H9 (cell line): ENCODE results near the gene C11orf91. TPM values are rescaled to one million over a fixed set of nuclear protein-coding genes. Genes with fewer than 3 reads are reported as not detected.

Experiments
- DNase-seq: peaks from one replicate; pipeline ENCODE4 v3.0.0-alpha.2; 2017
- H2AFZ ChIP-seq: one replicate; pipeline ENCODE4 v1.6.1; 2013; ENCODE audit warnings: mild to moderate bottlenecking, low read length, control low read depth, moderate library complexity
- H2AK5ac ChIP-seq: 2 replicates; pipeline ENCODE4 v1.6.1; 2013; ENCODE audit warnings: low read length, control low read depth, mixed read lengths; ENCODE audit not compliant: insufficient read length
- H2BK120ac ChIP-seq: one replicate; pipeline ENCODE4 v1.6.1; 2013; ENCODE audit warnings: low read depth, mild to moderate bottlenecking, low read length, control low read depth, inconsistent platforms; ENCODE audit not compliant: poor library complexity, severe bottlenecking
- H2BK12ac ChIP-seq: 2 replicates; pipeline ENCODE4 v1.6.1; 2013; ENCODE audit warnings: low read length, control low read depth, mixed read lengths, low read depth; ENCODE audit not compliant: insufficient read length
- H2BK15ac ChIP-seq: 2 replicates; pipeline ENCODE4 v1.6.1; 2013; ENCODE audit warnings: low read depth, low read length, control low read depth
- H2BK20ac ChIP-seq: one replicate; pipeline ENCODE4 v1.6.1; 2013; ENCODE audit warnings: low read depth, mild to moderate bottlenecking, low read length, control low read depth, inconsistent platforms; ENCODE audit not compliant: poor library complexity, severe bottlenecking
- H2BK5ac ChIP-seq: 2 replicates; pipeline ENCODE4 v1.6.1; 2013; ENCODE audit warnings: low read length, control low read depth, mixed read lengths; ENCODE audit not compliant: insufficient read length
- H3K14ac ChIP-seq: 2 replicates; pipeline ENCODE4 v1.6.1; 2013; ENCODE audit warnings: low read length, control low read depth; ENCODE audit not compliant: insufficient read depth
- H3K18ac ChIP-seq: 2 replicates; pipeline ENCODE4 v1.6.1; 2013; ENCODE audit warnings: low read depth, mild to moderate bottlenecking, mixed read lengths, low read length, control low read depth; ENCODE audit not compliant: insufficient read length
- H3K23ac ChIP-seq: 2 replicates; pipeline ENCODE4 v1.6.1; 2013; ENCODE audit warnings: low read length, control low read depth, mixed read lengths, low read depth; ENCODE audit not compliant: insufficient read length
- H3K23me2 ChIP-seq: 2 replicates; pipeline ENCODE4 v1.6.1; 2013; ENCODE audit warnings: low read depth, mild to moderate bottlenecking, mixed read lengths, low read length, control low read depth; ENCODE audit not compliant: insufficient read length, poor library complexity, severe bottlenecking
- H3K27ac ChIP-seq: 2 replicates; pipeline ENCODE4 v1.5.1; 2013; ENCODE audit warnings: low read length, control low read depth, mixed read lengths, low read depth; ENCODE audit not compliant: insufficient read length
- H3K27me3 ChIP-seq: 2 replicates; pipeline ENCODE4 v1.6.1; 2013; ENCODE audit warnings: low read length, control low read depth, inconsistent platforms; ENCODE audit not compliant: insufficient read depth
- H3K4ac ChIP-seq: 2 replicates; pipeline ENCODE4 v1.6.1; 2013; ENCODE audit warnings: low read depth, mild to moderate bottlenecking, control low read depth, inconsistent platforms, low read length, moderate library complexity
- H3K4me1 ChIP-seq: 2 replicates; pipeline ENCODE4 v1.6.1; 2013; ENCODE audit warnings: low read length, control low read depth, inconsistent platforms; ENCODE audit not compliant: insufficient read depth
- H3K4me2 ChIP-seq: 2 replicates; pipeline ENCODE4 v1.6.1; 2013; ENCODE audit warnings: low read length, control low read depth, mixed read lengths; ENCODE audit not compliant: insufficient read length, insufficient read depth
- H3K56ac ChIP-seq: 2 replicates; pipeline ENCODE4 v1.6.1; 2013; ENCODE audit warnings: low read depth, mild to moderate bottlenecking, mixed read lengths, low read length, control low read depth; ENCODE audit not compliant: insufficient read length
- H3K79me1 ChIP-seq: 2 replicates; pipeline ENCODE4 v1.6.1; 2013; ENCODE audit warnings: low read depth, mild to moderate bottlenecking, moderate library complexity, low read length, control low read depth, inconsistent platforms; ENCODE audit not compliant: insufficient read depth, poor library complexity, severe bottlenecking
- H3K79me2 ChIP-seq: 2 replicates; pipeline ENCODE4 v1.6.1; 2013; ENCODE audit warnings: low read length, control low read depth, inconsistent platforms; ENCODE audit not compliant: insufficient read depth
- H3K9ac ChIP-seq: 2 replicates; pipeline ENCODE4 v1.6.1; 2013; ENCODE audit warnings: low read length, control low read depth, mixed read lengths; ENCODE audit not compliant: insufficient read length; ENCODE audit errors: extremely low read depth
- H3K9me3 ChIP-seq: one replicate; pipeline ENCODE4 v1.6.1; 2013; ENCODE audit warnings: low read depth, low read length, inconsistent platforms; ENCODE audit not compliant: control insufficient read depth
- H3T11ph ChIP-seq: one replicate; pipeline ENCODE4 v1.6.1; 2013; ENCODE audit warnings: mild to moderate bottlenecking, low read length, control low read depth, inconsistent platforms
- H4K20me1 ChIP-seq: one replicate; pipeline ENCODE4 v1.6.1; 2013; ENCODE audit not compliant: control insufficient read depth, insufficient read length, insufficient read depth
- H4K5ac ChIP-seq: 2 replicates; pipeline ENCODE4 v1.6.1; 2013; ENCODE audit warnings: low read depth, mild to moderate bottlenecking, mixed read lengths, low read length, control low read depth; ENCODE audit not compliant: insufficient read length
- H4K8ac ChIP-seq: replicated peaks from 2 replicates; pipeline ENCODE4 v1.6.1; 2013; ENCODE audit warnings: low read length, control low read depth, mixed read lengths, low read depth; ENCODE audit not compliant: insufficient read length
- H4K91ac ChIP-seq: 2 replicates; pipeline ENCODE4 v1.6.1; 2013; ENCODE audit warnings: low read depth, mild to moderate bottlenecking, moderate library complexity, mixed read lengths, low read length, control low read depth; ENCODE audit not compliant: insufficient read length
- H3K27ac Mint-ChIP-seq, 3 experiments: 2 replicates in 2 of 3; 3 replicates in 1 of 3; pipeline ENCODE4 v1.8.0; 2020 to 2021; ENCODE audit warnings: mixed read lengths in 3 of 3, mild to moderate bottlenecking in 1 of 3, moderate library complexity in 1 of 3
- H3K27me3 Mint-ChIP-seq: 2 replicates; pipeline ENCODE4 v1.8.0; 2021; ENCODE audit warnings: low read depth, mild to moderate bottlenecking, moderate library complexity, mixed read lengths
- H3K36me3 Mint-ChIP-seq, 3 experiments: 2 replicates in 2 of 3; 3 replicates in 1 of 3; pipeline ENCODE4 v1.8.0; 2020 to 2021; ENCODE audit warnings: low read depth in 3 of 3, mixed read lengths in 3 of 3; ENCODE audit not compliant: insufficient read depth in 1 of 3
- H3K4me1 Mint-ChIP-seq, 2 experiments: 2 replicates each; pipeline ENCODE4 v1.8.0; 2020; ENCODE audit warnings: mixed read lengths in 2 of 2
- H3K4me3 Mint-ChIP-seq, 2 experiments: 2 replicates in 1 of 2; 3 replicates in 1 of 2; pipeline ENCODE4 v1.8.0; 2020 to 2021; ENCODE audit warnings: mild to moderate bottlenecking in 2 of 2, mixed read lengths in 2 of 2, moderate library complexity in 1 of 2
- H3K9me3 Mint-ChIP-seq, 2 experiments: 2 replicates in 1 of 2; 3 replicates in 1 of 2; pipeline ENCODE4 v1.8.0; 2020; ENCODE audit warnings: mild to moderate bottlenecking in 2 of 2, mixed read lengths in 2 of 2, moderate library complexity in 1 of 2
- WGBS: extraction: QIAGEN DNeasy Blood & Tissue Kit; methylation state at CpG from one replicate; pipeline ENCODE4 v1.1.7; 2013; ENCODE audit warnings: missing lambda C conversion rate, low lambda C conversion rate, mixed read lengths; ENCODE audit not compliant: insufficient read length; ENCODE audit errors: extremely low coverage; 5-methylcytosine and 5-hydroxymethylcytosine counted together
- total RNA-seq: library from RNA; stranded (reverse); gene quantifications from 2 replicates; pipeline ENCODE4 v1.2.1, GENCODE V29; 2021
- TF ChIP-seq, protein P1 (sequence below): fragments of 200-600 bp; sonication (generic); conservative IDR thresholded peaks from 3 replicates; pipeline ENCODE4 v1.8.0; 2021; ENCODE audit warnings: antibody characterized with exemption, mild to moderate bottlenecking

The C11orf91 gene
- total RNA-seq, 1 experiment from 2014 or later: not detected

DNA sequence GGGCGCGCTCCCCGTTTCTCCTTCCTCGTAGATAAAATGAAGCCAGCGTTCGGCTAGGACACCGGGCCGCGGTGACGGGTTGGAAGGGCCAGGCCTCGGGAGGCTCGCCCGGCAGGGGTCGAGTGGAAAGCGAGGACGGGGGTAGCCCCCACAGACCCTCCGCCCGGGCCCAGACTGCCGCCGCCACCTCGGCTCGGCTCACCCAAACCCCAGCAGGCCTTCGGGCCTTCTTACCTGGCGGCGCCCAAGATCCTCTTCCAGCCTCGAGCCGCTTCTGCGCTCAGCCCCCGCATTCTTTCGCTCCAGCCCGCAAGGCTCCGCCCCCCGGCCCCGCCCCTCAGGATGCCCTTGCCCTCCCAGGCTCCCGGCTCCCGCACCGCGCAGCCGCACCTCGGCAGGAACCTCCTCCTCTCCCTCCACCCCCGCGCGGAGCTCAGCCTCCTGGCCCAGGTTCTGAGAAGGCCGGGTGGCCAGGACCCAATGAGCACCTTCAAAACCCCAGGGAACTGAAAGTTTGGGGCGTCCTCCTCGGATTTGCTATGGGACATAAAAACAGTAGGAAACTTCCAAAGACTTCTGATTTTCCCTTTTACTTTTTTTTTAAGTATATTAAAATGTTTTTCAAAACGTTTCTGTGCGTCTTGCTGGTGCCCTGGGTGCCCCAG is 35.7 kb upstream of the C11orf91 start, which contains the start of gene CD59:
Gene CD59, minus strand, starts transcription at position 276 of the 665 bp plus-strand sequence. CDS start 13,978 bp downstream, outside the sequence.
- WGBS: no CpG with 5 or more reads among the region's 48 CpGs
- Histone ChIP-seq H3K9ac (peak within 1 kb of the TSS; percentile 64), H3K56ac (no peak within 1 kb of the TSS), H3K18ac (peak within 1 kb of the TSS; percentile 68), H3K27me3 (no peaks in the 10 kb centered on the region; the same call in 1 of the 2 replicates), H4K8ac (no peak within 1 kb of the TSS), H3K4me2 (peak within 1 kb of the TSS; percentile 52), H2BK12ac (no peak within 1 kb of the TSS), H4K5ac (no peak within 1 kb of the TSS), H2AFZ (peak within 1 kb of the TSS; percentile 9), H3K23ac (no peak within 1 kb of the TSS), H3K27ac (no peak within 1 kb of the TSS), H2BK120ac (no peak within 1 kb of the TSS), H2AK5ac (no peak within 1 kb of the TSS), H3K9me3 (no peaks in the 10 kb centered on the region), H3K14ac (peak within 1 kb of the TSS; percentile 26; the same call in 1 of the 2 replicates), H2BK15ac (no peak within 1 kb of the TSS), H4K91ac (no peak within 1 kb of the TSS), H3K79me1 (peaks cover 3% of the 10 kb centered on the region), H3K4ac (no peak within 1 kb of the TSS), H2BK20ac (no peak within 1 kb of the TSS), H3T11ph (no peak within 1 kb of the TSS), H4K20me1 (no peaks in the 10 kb centered on the region), H3K4me1 (no peaks in the 10 kb centered on the region), H2BK5ac (no peak within 1 kb of the TSS), H3K79me2 (no peaks in the 10 kb centered on the region; the same call in 1 of the 2 replicates), H3K23me2 (no peaks in the 10 kb centered on the region)
- H3K4me1 Mint-ChIP-seq: peaks cover 25 to 28% of the 10 kb centered on the region in 2 experiments
- H3K36me3 Mint-ChIP-seq: peaks cover 0 to 6% (median 3%) of the 10 kb centered on the region in 3 experiments; a peak in 4 of 7 replicates
- H3K9me3 Mint-ChIP-seq: no peaks in the 10 kb centered on the region; a peak in 1 of 5 replicates
- H3K27me3 Mint-ChIP-seq: peaks cover 6% of the 10 kb centered on the region
- TF ChIP-seq, protein P1, sequence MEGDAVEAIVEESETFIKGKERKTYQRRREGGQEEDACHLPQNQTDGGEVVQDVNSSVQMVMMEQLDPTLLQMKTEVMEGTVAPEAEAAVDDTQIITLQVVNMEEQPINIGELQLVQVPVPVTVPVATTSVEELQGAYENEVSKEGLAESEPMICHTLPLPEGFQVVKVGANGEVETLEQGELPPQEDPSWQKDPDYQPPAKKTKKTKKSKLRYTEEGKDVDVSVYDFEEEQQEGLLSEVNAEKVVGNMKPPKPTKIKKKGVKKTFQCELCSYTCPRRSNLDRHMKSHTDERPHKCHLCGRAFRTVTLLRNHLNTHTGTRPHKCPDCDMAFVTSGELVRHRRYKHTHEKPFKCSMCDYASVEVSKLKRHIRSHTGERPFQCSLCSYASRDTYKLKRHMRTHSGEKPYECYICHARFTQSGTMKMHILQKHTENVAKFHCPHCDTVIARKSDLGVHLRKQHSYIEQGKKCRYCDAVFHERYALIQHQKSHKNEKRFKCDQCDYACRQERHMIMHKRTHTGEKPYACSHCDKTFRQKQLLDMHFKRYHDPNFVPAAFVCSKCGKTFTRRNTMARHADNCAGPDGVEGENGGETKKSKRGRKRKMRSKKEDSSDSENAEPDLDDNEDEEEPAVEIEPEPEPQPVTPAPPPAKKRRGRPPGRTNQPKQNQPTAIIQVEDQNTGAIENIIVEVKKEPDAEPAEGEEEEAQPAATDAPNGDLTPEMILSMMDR: 0 out of 3 replicates have a peak, but pooled peaks have one; percentile 11
- H3K4me3 Mint-ChIP-seq: peak within 1 kb of the TSS; percentile 83 to 91
- peak within 1 kb of the TSS; percentile 5 to 92 (median 6); a peak in 5 of 7 replicates for H3K27ac Mint-ChIP-seq
- peak; percentile 97 for DNase-seq
